MCF 10A (cell line): ENCODE results near the gene SIKE1. TPM values are rescaled to one million over a fixed set of nuclear protein-coding genes. Genes with fewer than 3 reads are reported as not detected.
"Not testable (repeated sequence)": the region's sequence is repeated elsewhere in the genome, so short reads cannot be mapped to it uniquely, and the experiment has no call there.

Source experiments
- BruUV-seq: library from RNA; stranded (reverse); fragments of 400-500 nt; replicated peaks from 2 replicates; lab custom pipeline; 2021; lab: Mats Ljungman, UMichigan
- CTCF ChIA-PET: fragments of 300-600 bp; sonication (Branson Sonifier 250); formaldehyde crosslinking; extraction: SDS; loops from one replicate; lab custom pipeline; 2021; ENCODE audit warnings: antibody characterized with exemption, inconsistent platforms; lab: Yijun Ruan, JAX
- POLR2A ChIA-PET: fragments of 300-600, 350-650 bp; sonication (Branson Sonifier 250); formaldehyde crosslinking; extraction: SDS; loops from one replicate; lab custom pipeline; 2020; ENCODE audit warnings: antibody characterized with exemption, inconsistent platforms; lab: Yijun Ruan, JAX
- DNase-seq: peaks from one replicate; pipeline ENCODE4 v3.0.0-alpha.2; 2018; ENCODE audit not compliant: unreplicated experiment
- H3K27ac Mint-ChIP-seq: one replicate; pipeline ENCODE4 v1.8.0; 2022; ENCODE audit warnings: mild to moderate bottlenecking, low read depth, mixed read lengths; ENCODE audit not compliant: unreplicated experiment
- H3K27me3 Mint-ChIP-seq: one replicate; pipeline ENCODE4 v1.8.0; 2022; ENCODE audit warnings: mixed read lengths; ENCODE audit not compliant: insufficient read depth, unreplicated experiment
- H3K36me3 Mint-ChIP-seq: one replicate; pipeline ENCODE4 v1.8.0; 2022; ENCODE audit warnings: mild to moderate bottlenecking, moderate library complexity, mixed read lengths; ENCODE audit not compliant: insufficient read depth, unreplicated experiment
- H3K4me1 Mint-ChIP-seq: one replicate; pipeline ENCODE4 v1.8.0; 2022; ENCODE audit warnings: mixed read lengths; ENCODE audit not compliant: insufficient read depth, unreplicated experiment
- H3K4me3 Mint-ChIP-seq: one replicate; pipeline ENCODE4 v1.8.0; 2022; ENCODE audit warnings: mild to moderate bottlenecking, moderate library complexity, mixed read lengths; ENCODE audit not compliant: unreplicated experiment
- H3K9me3 Mint-ChIP-seq: one replicate; pipeline ENCODE4 v1.8.0; 2022; ENCODE audit warnings: mixed read lengths; ENCODE audit not compliant: unreplicated experiment
- intact Hi-C: fragments of 100-400 bp; cut with micrococcal nuclease; formaldehyde crosslinking; loops from 2 replicates; pipeline ENCODE4 v1.14.1; 2022
- total RNA-seq: library from RNA; stranded (reverse); gene quantifications from 2 replicates; pipeline ENCODE4 v1.2.3, GENCODE V29; 2022
- TF ChIP-seq, protein P1 (sequence below): fragments of 200-600 bp; IDR thresholded peaks from one replicate; pipeline ENCODE4 v1.8.0; 2022; ENCODE audit warnings: antibody characterized with exemption, mild to moderate bottlenecking; ENCODE audit not compliant: unreplicated experiment

Gene SIKE1
- total RNA-seq, 1 experiment from 2014 or later, result 66.2 TPM

DNA sequence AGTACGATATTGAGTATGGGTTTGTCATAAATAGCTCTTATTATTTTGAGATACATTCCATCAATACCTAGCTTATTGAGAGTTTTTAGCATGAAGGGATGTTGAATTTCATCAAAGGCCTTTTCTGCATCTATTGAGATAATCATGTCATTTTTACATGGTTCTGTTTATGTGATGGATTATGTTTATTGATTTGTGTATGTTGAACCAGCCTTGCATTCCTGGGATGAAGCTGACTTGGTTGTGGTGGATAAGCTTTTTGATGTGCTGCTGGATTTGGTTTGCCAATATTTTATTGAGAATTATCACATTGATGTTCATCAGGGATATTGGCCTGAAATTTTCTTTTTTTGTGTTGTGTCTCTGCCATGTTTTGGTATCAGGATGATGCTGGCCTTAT is 6.0 kb upstream of the SIKE1 start:
- CTCF ChIA-PET, result interaction anchor here (0.7 kb wide), 1 partner anchor 18 kb away, joined by 4 read pairs; no protein-coding TSS in a partner anchor
- DNase-seq, H3K4me3 Mint-ChIP-seq, BruUV-seq, H3K27ac Mint-ChIP-seq, H3K4me1 Mint-ChIP-seq, H3K36me3 Mint-ChIP-seq, POLR2A ChIA-PET, intact Hi-C loops: not testable (repeated sequence)
- peaks cover 56% of the 10 kb centered on the region for H3K27me3 Mint-ChIP-seq
- peaks cover 18% of the 10 kb centered on the region for H3K9me3 Mint-ChIP-seq

DNA sequence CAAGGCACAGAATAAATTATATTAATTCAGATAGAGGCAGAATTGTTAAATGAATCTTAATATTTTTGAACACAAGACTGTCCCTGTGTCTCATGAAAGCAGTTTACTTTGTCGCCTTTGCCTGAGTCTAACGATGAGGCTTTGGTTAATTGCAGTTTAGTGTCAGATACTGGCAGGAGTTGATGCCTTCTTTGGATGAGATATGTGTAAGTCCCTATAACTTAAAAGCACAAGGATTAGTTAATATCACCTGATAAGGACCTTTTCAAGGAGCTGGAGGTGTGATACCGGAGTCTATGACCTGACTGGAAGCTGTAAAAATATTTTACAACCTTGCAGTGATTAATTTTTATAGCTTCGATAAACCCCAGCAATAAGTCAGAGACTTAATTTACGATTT is 2.0 kb upstream of the SIKE1 start:
- DNase-seq, result no peak
- TF ChIP-seq, protein P1, sequence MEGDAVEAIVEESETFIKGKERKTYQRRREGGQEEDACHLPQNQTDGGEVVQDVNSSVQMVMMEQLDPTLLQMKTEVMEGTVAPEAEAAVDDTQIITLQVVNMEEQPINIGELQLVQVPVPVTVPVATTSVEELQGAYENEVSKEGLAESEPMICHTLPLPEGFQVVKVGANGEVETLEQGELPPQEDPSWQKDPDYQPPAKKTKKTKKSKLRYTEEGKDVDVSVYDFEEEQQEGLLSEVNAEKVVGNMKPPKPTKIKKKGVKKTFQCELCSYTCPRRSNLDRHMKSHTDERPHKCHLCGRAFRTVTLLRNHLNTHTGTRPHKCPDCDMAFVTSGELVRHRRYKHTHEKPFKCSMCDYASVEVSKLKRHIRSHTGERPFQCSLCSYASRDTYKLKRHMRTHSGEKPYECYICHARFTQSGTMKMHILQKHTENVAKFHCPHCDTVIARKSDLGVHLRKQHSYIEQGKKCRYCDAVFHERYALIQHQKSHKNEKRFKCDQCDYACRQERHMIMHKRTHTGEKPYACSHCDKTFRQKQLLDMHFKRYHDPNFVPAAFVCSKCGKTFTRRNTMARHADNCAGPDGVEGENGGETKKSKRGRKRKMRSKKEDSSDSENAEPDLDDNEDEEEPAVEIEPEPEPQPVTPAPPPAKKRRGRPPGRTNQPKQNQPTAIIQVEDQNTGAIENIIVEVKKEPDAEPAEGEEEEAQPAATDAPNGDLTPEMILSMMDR, result no peak
- Mint-ChIP-seq H3K27me3 (peaks cover 33% of the 10 kb centered on the region), H3K4me3 (no peak overlapping the region), H3K4me1 (peaks cover 5% of the 10 kb centered on the region), H3K9me3 (peaks cover 16% of the 10 kb centered on the region), H3K36me3 (peaks cover 22% of the 10 kb centered on the region), H3K27ac (no peak overlapping the region)
- POLR2A ChIA-PET, result interaction anchor here (0.6 to 5.3 kb wide), 3 partner anchors 26 to 970 kb away, joined by 3 to 37 read pairs (median 3); partner anchors contain the start of genes CSDE1 and RSBN1
- CTCF ChIA-PET, result interaction anchor here (0.6 kb wide), 1 partner anchor 194 kb away, joined by 3 read pairs; no protein-coding TSS in a partner anchor
- BruUV-seq, result no TSS peak
- intact Hi-C loops, result no loop called here

DNA sequence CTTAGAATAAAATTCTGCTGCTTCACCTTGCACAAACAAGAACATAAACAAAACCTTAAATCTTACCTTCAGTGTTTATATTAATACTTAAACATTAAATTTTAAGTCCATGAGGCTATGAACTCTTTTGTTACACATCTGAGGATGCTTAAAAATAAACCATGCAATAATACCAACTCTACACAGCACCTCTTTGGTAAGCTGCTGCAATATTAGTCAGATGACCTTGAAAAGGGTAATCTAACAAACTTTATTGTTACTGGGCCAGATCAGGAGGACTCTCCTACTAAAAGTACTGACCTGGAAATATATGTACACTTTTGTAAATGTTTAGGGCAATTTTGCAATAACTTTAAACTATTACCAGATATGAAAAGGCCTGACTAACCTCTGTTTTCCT is 763 bp downstream of the SIKE1 start:
- ChIA-PET POLR2A (interaction anchor here (0.5 to 5.3 kb wide), 8 partner anchors 11 to 339 kb away, joined by 3 to 37 read pairs (median 4); partner anchors contain the start of genes CSDE1 and NRAS), CTCF (interaction anchor here (0.7 kb wide), 1 partner anchor 462 kb away, joined by 4 read pairs; no protein-coding TSS in a partner anchor)
- peak overlapping the region; percentile 97 for H3K27ac Mint-ChIP-seq
- no peaks in the 10 kb centered on the region for H3K4me1 Mint-ChIP-seq
- BruUV-seq, result no TSS peak
- H3K4me3 Mint-ChIP-seq, result peak overlapping the region; percentile 100
- no peaks in the 10 kb centered on the region for H3K9me3 Mint-ChIP-seq
- intact Hi-C loops, result no loop called here
- peaks cover 41% of the 10 kb centered on the region for H3K36me3 Mint-ChIP-seq
- TF ChIP-seq, protein P1, result no peak
- H3K27me3 Mint-ChIP-seq, result peaks cover 11% of the 10 kb centered on the region
- DNase-seq, result no peak

DNA sequence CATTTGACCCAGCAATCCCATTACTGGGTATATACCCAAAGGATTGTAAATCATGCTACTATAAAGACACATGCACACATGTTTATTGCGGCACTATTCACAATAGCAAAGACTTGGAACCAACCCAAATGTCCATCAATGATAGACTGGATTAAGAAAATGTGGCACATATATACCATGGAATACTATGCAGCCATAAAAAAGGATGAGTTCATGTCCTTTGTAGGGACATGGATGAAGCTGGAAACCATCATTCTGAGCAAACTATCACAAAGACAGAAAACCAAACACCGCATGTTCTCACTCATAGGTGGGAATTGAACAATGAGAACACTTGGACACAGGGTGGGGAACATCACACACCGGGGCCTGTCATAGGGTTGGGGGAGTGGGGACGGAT is 3.8 kb downstream of the SIKE1 start:
- H3K4me3 Mint-ChIP-seq, DNase-seq, H3K27ac Mint-ChIP-seq, intact Hi-C loops, BruUV-seq, H3K27me3 Mint-ChIP-seq, POLR2A ChIA-PET, CTCF ChIA-PET, H3K9me3 Mint-ChIP-seq, H3K4me1 Mint-ChIP-seq: not testable (repeated sequence)
- H3K36me3 Mint-ChIP-seq, result peaks cover 63% of the 10 kb centered on the region

DNA sequence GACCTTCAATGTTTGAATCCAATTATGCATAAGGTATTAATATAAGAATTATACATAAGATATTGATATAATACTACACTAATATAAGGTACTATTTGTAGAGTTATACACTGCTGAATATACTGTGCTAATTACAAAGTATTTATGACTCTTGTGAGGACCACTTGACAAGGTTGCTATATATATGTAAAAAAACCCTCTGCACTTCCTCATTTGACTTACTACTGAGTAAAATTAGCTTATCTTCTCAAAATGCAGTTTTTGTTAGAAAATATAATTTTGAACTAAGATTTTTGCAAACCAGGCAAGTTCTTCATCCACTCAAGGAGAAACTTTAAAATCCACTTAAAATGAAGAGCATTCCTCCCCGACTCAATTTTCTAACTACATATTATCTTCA is 8.5 kb downstream of the SIKE1 start:
- BruUV-seq, result no TSS peak
- DNase-seq, result no peak
- TF ChIP-seq, protein P1, result no peak
- ChIA-PET POLR2A (interaction anchor here (0.6 to 3.0 kb wide), 2 partner anchors 9 to 13 kb away, joined by 3 to 8 read pairs; partner anchors contain the start of gene SIKE1), CTCF (interaction anchor here (0.6 to 0.8 kb wide), 2 partner anchors 14 to 366 kb away, joined by 4 read pairs; partner anchors contain the start of gene CSDE1)
- Mint-ChIP-seq H3K9me3 (no peaks in the 10 kb centered on the region), H3K27me3 (no peaks in the 10 kb centered on the region), H3K4me1 (no peaks in the 10 kb centered on the region), H3K36me3 (peaks cover 53% of the 10 kb centered on the region), H3K4me3 (no peak overlapping the region), H3K27ac (no peak overlapping the region)
- intact Hi-C loops, result no loop called here
